ENCODE measurements around the gene BORCS5. TPM values are rescaled to one million over a fixed set of nuclear protein-coding genes. Genes with fewer than 3 reads are reported as not detected.

BORCS5 gene
- total RNA-seq, 1 donor from 2014 or later: 8.7 TPM

GRCh38 chr12:12476857-12477531 lies 120.1 kb downstream of the BORCS5 start:
- intact Hi-C loops (cut with micrococcal nuclease): no loop called here
- peaks cover 11% of the 10 kb centered on the region for H3K4me1 ChIP-seq
- no peak for TF ChIP-seq CTCF (IDR thresholded peaks at IDR 0.05; ENCODE audit: borderline replicate concordance)
- no peak overlapping the region for H3K27ac ChIP-seq (replicated peaks)
- H3K36me3 ChIP-seq: peaks cover 45% of the 10 kb centered on the region
- no peaks in the 10 kb centered on the region for H3K9me3 ChIP-seq (replicated peaks)
- no peak overlapping the region for H3K4me3 ChIP-seq
- no peaks in the 10 kb centered on the region for H3K27me3 ChIP-seq (ENCODE audit: low read depth)
- no peak for DNase-seq

GRCh38 chr12:12477532-12477890 lies 120.6 kb downstream of the BORCS5 start:
- peaks cover 11% of the 10 kb centered on the region for H3K4me1 ChIP-seq
- peaks cover 50% of the 10 kb centered on the region for H3K36me3 ChIP-seq
- no peaks in the 10 kb centered on the region for H3K27me3 ChIP-seq (ENCODE audit: low read depth)
- no peak overlapping the region for H3K27ac ChIP-seq (replicated peaks)
- no peak for TF ChIP-seq CTCF (IDR thresholded peaks at IDR 0.05; ENCODE audit: borderline replicate concordance)
- DNase-seq: no peak
- no peak overlapping the region for H3K4me3 ChIP-seq
- no peaks in the 10 kb centered on the region for H3K9me3 ChIP-seq (replicated peaks)
- intact Hi-C loops (cut with micrococcal nuclease): no loop called here

- Histone ChIP-seq H3K27me3 (ENCODE audit: low read depth) (no peaks in the 10 kb centered on the region), H3K36me3 (peaks cover 63% of the 10 kb centered on the region), H3K4me1 (peaks cover 5% of the 10 kb centered on the region), H3K27ac (replicated peaks) (no peak overlapping the region), H3K9me3 (replicated peaks) (no peaks in the 10 kb centered on the region), H3K4me3 (no peak overlapping the region)
- intact Hi-C loops (cut with micrococcal nuclease): no loop called here
- no peak for DNase-seq
- no peak for TF ChIP-seq CTCF (IDR thresholded peaks at IDR 0.05; ENCODE audit: borderline replicate concordance)
Observed at GRCh38 chr12:12480074-12480473, 123.2 kb downstream of the BORCS5 start.

- H3K4me3 ChIP-seq: no peak overlapping the region
- no peak for DNase-seq
- TF ChIP-seq CTCF (IDR thresholded peaks at IDR 0.05; ENCODE audit: borderline replicate concordance): no peak
- H3K27me3 ChIP-seq (ENCODE audit: low read depth): no peaks in the 10 kb centered on the region
- no peak overlapping the region for H3K27ac ChIP-seq (replicated peaks)
- peaks cover 68% of the 10 kb centered on the region for H3K36me3 ChIP-seq
- intact Hi-C loops (cut with micrococcal nuclease): no loop called here
- no peaks in the 10 kb centered on the region for H3K4me1 ChIP-seq
- no peaks in the 10 kb centered on the region for H3K9me3 ChIP-seq (replicated peaks)
Observed at GRCh38 chr12:12481631-12482030, 124.8 kb downstream of the BORCS5 start.

GRCh38 chr12:12482150-12482761 lies 125.4 kb downstream of the BORCS5 start:
- Histone ChIP-seq H3K27me3 (ENCODE audit: low read depth) (no peaks in the 10 kb centered on the region), H3K27ac (replicated peaks) (no peak overlapping the region), H3K4me3 (no peak overlapping the region), H3K4me1 (no peaks in the 10 kb centered on the region), H3K9me3 (replicated peaks) (no peaks in the 10 kb centered on the region), H3K36me3 (peaks cover 66% of the 10 kb centered on the region)
- TF ChIP-seq CTCF (IDR thresholded peaks at IDR 0.05; ENCODE audit: borderline replicate concordance): no peak
- DNase-seq: no peak
- intact Hi-C loops (cut with micrococcal nuclease): no loop called here

All from left ventricle myocardium inferior (tissue), 1 donor.